Kidney glomerular epithelial cell (primary cell): ENCODE results near the gene PRKG1.
A peak's percentile ranks its signal among the peaks of the same experiment; 100 is the strongest.

Experiments
- DNase-seq: peaks from one replicate; lab custom pipeline; 2025; lab: John Stamatoyannopoulos, UW

PRKG1 gene

DNA sequence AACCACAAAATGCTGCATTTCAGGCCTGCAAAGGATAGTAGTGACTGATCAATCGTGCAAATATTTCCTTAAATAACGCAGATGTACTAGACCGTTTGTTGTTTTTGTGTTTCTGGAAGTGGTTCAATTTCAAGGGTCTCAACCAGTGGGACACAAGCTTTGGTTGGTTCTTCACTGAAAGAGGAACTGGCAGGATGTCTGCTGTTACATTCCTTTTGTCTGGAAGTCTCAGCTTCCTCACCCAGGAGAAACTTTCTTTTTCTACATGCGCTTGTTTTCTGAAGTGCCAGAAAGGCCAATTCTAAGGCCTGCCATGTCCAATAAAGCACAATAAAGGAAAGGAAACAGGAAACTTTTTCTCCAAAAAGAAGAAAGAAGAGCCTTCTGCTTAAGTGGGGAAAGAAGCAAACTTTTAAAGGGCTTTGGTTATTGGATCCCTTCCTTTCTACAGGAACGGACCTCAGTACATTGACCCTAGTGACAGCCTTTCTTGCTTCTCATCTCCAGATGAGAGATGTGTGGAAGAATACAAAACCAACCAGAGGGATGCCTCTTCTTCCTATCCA is 1243.9 kb downstream of the PRKG1 start:
- DNase-seq = no peak

DNA sequence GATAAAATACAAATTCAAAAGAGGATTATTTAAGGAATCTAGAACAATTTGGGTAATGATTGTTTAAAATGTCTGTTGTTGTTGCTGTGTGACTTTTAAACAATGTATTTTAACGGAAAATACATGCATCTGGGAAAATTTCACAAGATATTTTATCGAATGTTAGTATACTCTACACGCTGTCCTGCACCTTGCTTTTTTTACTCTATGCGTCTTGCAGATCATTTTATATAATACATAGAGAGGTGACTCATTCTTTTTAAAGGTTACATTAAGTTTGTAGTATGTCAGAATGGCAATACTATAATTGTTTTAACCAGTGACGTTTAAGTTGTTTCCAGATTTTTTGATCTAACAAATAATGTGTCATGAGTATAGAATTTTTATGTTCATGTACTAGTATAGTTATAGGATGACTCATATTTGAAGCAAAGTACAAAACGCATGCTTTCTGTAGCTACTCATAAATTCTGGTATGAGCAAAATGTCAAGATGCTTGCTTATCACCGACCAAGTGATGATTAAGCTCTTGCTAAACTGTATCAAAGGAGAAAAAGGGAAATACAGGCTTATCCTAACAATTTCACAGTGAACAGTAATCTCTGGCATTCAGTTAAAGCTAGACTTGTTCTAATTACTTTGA is 1244.7 kb downstream of the PRKG1 start:
- DNase-seq = peak; percentile 79

DNA sequence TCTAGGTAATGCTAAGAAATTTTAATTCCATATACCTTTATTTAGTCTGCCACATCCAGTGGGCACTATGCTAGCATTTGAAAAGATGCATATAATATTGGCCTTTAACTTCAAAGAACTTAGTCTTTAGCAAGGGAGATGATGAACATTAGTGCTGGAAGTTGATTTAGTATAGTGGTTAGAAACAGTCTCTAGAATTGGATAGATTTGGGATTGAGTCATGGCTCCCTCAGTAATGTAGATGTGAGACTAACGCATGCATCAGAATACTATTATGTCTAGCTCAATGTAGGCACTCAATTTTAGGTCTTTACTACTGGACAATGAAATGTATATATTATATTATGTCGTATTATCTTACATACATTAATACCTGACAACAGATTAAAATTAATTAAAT is 1245.6 kb downstream of the PRKG1 start:
- no peak for DNase-seq

DNA sequence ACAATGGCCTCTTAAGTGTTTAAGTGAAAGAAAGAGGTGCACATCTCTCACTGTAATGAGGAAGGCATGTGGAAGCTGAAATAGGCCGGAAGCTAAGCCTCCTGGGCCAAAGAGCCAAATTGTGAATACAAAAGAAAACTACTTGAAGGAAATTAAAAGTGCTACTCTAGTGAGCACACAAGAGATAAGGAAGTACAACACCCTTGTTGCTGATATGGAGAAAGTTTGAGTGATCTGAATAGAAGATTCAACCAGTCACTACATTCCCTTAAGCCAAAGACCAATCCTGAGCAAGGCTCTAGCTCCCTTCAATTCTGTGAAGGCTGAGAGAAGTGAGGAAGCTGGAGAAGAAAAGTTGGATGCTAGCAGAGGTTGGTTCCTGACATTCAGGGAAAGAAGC is 1248.0 kb downstream of the PRKG1 start:
- no peak for DNase-seq

DNA sequence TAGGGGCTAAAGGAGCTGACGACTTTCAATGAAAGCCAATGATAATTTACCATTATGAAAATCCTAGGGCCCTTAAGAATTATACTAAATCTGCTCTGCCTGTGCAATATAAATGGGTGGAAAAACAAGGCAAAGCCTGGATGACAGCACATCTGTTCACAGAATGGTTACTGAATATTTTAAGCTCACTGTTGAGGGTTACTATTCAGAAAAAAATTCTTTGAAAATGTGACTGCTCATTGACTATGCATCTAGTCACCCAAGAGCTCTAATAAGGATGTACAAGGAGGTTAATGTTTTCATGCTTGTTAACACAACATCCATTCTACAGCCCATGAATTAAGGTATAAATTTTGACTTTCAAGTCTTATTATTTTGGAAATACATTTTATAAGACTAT is 1248.6 kb downstream of the PRKG1 start:
- DNase-seq = no peak

DNA sequence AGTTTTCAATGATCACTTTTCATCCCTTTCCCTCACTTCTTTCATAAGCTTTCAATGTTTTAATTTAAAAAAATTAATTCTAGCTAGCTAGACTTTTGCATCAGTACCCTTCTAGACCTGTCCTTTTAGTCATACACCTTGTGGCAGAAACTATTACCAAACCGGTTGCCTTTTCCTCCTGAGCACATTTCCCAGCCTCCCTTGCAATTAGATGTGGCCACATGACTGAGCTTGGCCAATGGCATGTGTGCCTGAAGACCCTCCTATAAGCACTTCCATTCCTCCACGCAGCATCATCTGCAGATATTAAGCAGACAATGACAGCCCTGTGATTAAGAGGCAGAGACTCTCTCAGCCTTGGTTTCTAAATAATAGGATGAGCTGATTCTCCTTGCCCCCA is 1252.1 kb downstream of the PRKG1 start:
- DNase-seq = no peak

DNA sequence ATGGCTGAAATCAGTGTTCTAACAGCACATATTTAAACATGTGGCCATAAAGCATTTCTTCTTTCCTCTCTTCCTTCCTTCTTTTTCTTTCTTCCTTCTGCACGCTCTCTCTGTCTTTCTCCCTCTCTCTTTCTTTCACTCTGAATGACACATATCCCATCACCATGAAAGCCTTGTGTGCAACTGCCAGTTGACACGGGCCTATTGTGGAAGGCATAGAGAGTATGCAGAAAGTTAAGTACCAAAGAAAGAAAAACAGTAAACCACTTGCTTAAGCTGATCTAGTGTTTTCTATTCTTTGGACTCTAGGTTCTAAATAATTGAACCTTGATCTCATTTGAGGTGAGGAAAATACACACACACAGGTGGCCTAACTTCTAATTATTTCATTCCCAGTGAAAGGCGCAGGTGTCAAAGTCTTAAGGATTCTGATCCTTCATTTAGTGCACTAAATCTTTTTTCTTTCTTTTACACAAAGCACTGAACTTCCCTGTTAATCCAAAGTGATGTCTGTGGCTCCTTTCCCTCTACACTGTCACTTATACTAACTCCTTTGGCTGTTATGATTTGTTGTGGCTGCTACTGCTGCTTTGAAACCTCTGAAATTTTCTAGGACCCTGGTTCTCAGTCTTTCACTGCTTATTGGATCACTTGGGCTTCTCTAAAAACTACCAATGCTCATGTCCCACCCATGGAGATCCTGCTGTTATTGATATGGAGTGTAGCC is 1257.5 kb downstream of the PRKG1 start:
- DNase-seq = no peak

DNA sequence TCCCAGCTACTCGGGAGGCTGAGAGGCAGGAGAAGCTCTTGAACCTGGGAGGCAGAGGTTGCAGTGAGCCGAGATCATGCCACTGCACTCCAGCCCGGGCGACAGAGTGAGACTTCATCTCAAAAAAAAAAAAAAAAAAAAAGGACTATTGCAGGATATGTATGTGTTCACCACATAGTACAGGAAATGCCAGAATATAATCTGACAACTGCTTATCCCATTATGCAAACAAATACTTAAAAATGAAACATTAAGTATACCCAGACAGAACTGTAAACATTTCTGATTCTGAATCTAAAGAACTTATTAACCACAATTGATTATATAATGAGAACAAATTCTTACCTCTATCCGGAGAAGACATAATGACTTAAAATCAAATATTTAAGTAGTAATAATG is 1258.5 kb downstream of the PRKG1 start:
- no peak for DNase-seq

DNA sequence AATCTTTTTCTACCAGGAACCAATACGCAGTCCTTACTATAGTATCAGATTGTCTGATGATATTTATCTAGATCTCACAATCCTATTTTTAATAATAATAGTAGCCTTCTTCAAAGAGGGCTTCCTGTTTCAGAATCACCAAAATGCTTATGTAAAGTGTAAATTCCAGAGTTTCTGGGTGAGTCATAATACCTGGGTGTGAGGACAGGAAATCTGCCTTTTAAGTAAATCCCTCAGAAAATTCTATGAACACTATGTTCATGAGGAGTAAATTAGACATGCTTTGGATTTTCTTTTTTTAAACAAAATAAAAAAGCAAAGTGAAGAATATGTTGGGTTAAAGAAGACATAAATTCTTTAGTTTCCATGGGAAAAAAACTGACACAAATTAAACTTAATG is 1260.3 kb downstream of the PRKG1 start:
- no peak for DNase-seq

DNA sequence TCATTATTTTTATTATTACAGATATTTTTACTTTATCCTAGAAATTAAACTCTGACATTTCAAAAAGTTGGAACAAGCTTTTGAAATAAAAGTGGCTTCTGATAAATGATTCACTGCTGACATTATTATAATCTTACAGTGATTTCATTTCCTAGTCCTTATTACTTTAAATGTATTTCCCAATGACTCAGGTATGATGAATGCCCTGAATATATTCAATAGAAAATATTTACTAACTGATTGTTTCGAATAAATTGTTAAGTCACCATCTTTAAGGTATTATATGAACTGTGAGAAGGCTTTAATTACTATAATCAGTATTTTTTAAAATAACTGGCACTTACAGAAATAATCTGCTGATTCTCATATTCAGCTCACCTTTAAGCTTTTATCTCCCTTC is 1261.4 kb downstream of the PRKG1 start:
- DNase-seq = no peak

DNA sequence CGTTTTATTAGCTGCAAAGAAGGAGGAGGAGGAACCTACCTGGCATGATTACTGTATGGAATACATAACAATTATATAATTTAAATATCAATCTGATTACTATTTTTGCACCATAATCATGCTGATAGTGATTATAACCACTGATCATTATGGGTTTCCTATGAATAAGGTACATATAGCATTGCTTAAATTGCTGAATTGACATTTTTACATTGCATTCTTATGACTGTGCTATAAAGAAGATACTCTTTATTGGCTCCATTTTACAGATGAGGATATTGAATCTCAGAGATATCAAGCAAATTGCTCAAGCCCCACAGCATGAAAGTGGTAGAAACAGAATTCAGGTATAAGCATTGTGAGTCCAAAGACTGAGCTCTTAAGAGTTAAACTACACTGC is 1262.9 kb downstream of the PRKG1 start:
- no peak for DNase-seq

DNA sequence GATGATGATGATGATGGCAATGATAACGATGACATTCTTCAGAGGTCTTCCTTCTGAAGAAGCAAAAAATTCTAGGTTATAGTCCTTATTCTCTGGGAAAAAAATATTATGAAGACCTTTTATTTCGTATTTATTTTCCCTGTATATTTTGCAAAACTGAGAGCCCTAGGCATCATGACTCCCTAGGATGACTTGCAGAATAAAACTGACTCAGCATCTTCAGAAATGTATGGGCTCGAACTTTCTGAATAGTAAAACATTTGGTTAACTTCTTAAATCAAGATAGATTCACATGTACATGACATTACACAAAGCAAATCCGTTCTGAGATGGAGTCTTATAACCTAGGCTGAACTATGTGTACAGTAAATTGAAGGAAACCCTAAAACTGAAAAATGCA is 1269.2 kb downstream of the PRKG1 start:
- DNase-seq = no peak

DNA sequence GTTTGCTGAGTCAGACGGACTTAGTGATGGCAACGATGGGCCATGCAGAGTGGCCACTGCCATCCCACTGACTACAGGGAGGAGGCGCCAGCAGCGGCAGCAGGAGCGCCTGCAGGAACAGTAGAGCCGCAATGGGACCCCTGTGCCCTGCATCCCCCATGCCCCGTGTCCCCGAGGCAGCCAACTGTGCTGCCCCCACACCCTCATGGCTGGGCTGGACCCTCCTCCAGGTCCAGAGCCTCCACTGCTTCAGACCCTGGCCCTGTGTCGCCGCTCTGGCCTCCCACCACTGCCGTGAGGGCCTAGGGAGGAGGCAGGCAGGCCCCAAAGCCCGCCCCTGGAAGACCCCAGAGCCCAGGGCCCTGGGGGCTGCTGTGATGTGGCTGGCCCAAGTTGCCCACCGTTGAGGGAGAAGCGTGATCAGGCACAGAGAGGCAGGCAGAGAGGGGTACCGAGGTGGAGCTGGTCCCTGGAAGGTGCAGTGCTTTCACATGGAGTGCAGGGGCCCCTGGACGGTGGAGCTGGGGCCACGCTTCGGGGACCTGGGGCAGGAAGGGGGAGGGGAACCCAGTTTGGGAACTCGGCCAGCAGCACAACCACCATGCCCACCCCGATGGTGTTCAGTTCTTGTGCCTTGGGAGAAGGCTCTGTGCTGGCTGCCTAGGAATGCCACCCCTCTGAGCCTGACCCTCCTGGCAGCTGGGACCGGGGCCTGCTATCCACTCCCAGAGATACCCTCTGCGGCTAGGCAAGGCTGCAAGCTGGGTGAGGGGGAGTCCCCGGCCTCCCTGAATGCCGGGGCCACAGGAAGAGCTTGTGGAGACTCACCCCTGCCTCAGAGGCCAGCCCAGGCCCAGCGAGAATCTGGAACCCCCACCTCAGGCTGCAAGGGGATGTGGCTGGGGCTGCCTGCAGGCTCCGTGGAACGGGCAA is 1272.4 kb downstream of the PRKG1 start:
- no peak for DNase-seq

DNA sequence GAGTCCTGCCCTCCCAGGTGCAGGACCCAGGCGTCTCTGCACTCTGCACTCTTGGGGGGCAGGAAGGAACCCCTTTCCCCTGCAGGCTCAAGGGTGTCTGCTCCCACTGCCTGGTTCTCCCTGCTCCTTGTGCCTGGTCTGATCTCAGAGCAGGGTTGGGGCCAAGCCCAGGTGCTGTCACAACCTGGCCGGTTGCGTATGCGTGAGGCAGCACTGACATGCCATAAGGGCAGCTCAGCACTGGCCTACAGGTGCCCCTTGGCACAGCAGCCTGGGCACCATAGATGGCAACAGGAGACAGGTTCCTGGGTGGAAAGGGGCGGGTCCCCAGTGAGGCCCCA is 1273.0 kb downstream of the PRKG1 start:
- no peak for DNase-seq
